Measurements from ENCODE around the gene KRT9. TPM values are rescaled to one million over a fixed set of nuclear protein-coding genes. Genes with fewer than 3 reads are reported as not detected.

The KRT9 gene
- total and polyA plus RNA-seq, 10 of the 15 experiments (the other 5 are each of a cell fraction or from before 2014, with no cell fraction given), result not detected

GRCh38 chr17:41529491-41529915 is 42.4 kb downstream of the KRT9 start:
- Histone ChIP-seq H2AFZ (ENCODE audit: control insufficient read depth, low read depth, low read length) (no peak overlapping the region), H3K27ac (ENCODE audit: control insufficient read depth, insufficient read depth) (no peak overlapping the region), H3K27me3 (replicated peaks in 1 of 2; ENCODE audit: control insufficient read depth in 2 of 2, insufficient read depth in 2 of 2, low read length in 1 of 2) (peaks cover 18 to 20% of the 10 kb centered on the region in 2 experiments), H4K20me1 (ENCODE audit: control insufficient read depth, insufficient read depth) (no peaks in the 10 kb centered on the region), H3K9ac (ENCODE audit: control insufficient read depth, insufficient read depth, low read length) (no peak overlapping the region), H3K9me3 (replicated peaks; ENCODE audit: control insufficient read depth, insufficient read depth, low read length) (no peaks in the 10 kb centered on the region; the same call in 2 of the 3 replicates), H3K4me2 (ENCODE audit: control insufficient read depth, insufficient read depth) (no peak overlapping the region), H3K36me3 (ENCODE audit: control insufficient read depth in 2 of 2, insufficient read depth in 2 of 2, low read length in 1 of 2) (no peaks in the 10 kb centered on the region), H3K4me1 (ENCODE audit: control insufficient read depth, insufficient read depth, low read length) (no peaks in the 10 kb centered on the region), H3K4me3 (no peak overlapping the region), H3K79me2 (ENCODE audit: control insufficient read depth, insufficient read depth, low read length) (no peaks in the 10 kb centered on the region)
- no peak for TF ChIP-seq PML (IDR thresholded peaks at IDR 0.05; ENCODE audit: low read length)
- TF ChIP-seq FOXM1 (IDR thresholded peaks at IDR 0.05; ENCODE audit: low read depth, low read length), result no peak
- no peak for TF ChIP-seq SRF (IDR thresholded peaks at IDR 0.05; ENCODE audit: low read depth in 2 of 2, low read length in 2 of 2)
- no peak for TF ChIP-seq MEF2A (IDR thresholded peaks at IDR 0.05; ENCODE audit: insufficient read depth, low read depth, low read length)
- TF ChIP-seq SUZ12 (IDR thresholded peaks at IDR 0.05; ENCODE audit: unreplicated experiment), result no peak
- no peak for TF ChIP-seq CBFB (IDR thresholded peaks at IDR 0.05; ENCODE audit: low read depth)
- TF ChIP-seq NFYA (IDR thresholded peaks at IDR 0.05; ENCODE audit: borderline replicate concordance, low read depth, low read length), result no peak
- TF ChIP-seq STAT3 (IDR thresholded peaks at IDR 0.05; ENCODE audit: low read depth, low read length), result no peak
- TF ChIP-seq LARP7 (IDR thresholded peaks at IDR 0.05), result no peak
- TF ChIP-seq REST (IDR thresholded peaks at IDR 0.05; ENCODE audit: low read depth, low read length), result no peak
- no peak for TF ChIP-seq DPF2 (IDR thresholded peaks at IDR 0.05)
- RAD21 ChIA-PET (ENCODE audit: unreplicated experiment), result no interaction called here
- ATAC-seq, result no peak
- in situ Hi-C loops (cut with MboI), result no loop called here
- BruUV-seq (replicated peaks), result no TSS peak
- no peak for FAIRE-seq
- SMC1A ChIA-PET (ENCODE audit: uncharacterized antibody, unreplicated experiment), result no interaction called here
- intact Hi-C loops (cut with micrococcal nuclease; ENCODE audit: unreplicated experiment), result no loop called here
- CTCF ChIA-PET, result no interaction called here
- no peak for DNase-seq (ENCODE audit: low read depth, low spot score)
- POLR2A ChIA-PET, result no interaction called here
- WGBS (ENCODE audit: insufficient coverage, insufficient replicate concordance, low lambda C conversion rate, missing lambda C conversion rate), result 18% methylated on average over 5 of the region's 5 CpGs
